PC-9 (cell line): Measurements from ENCODE around the gene HCAR3. TPM values are rescaled to one million over a fixed set of nuclear protein-coding genes. Genes with fewer than 3 reads are reported as not detected.
"Not testable (repeated sequence)": the region's sequence is repeated elsewhere in the genome, so short reads cannot be mapped to it uniquely, and the experiment has no call there.

Experiments
- BruUV-seq: library from RNA; stranded (reverse); fragments of 400-500 nt; replicated peaks from 2 replicates; lab custom pipeline; 2021; lab: Mats Ljungman, UMichigan
- CTCF ChIA-PET: fragments of 300-600 bp; sonication (Branson Sonifier 250); formaldehyde crosslinking; loops from one replicate; lab custom pipeline; 2022; ENCODE audit warnings: antibody characterized with exemption; lab: Charles Lee
- POLR2A ChIA-PET: fragments of 300-600 bp; sonication (Branson Sonifier 250); formaldehyde crosslinking; loops from one replicate; lab custom pipeline; 2022; ENCODE audit warnings: antibody characterized with exemption; ENCODE audit not compliant: unreplicated experiment; lab: Charles Lee
- DNase-seq, 2 experiments: peaks; one replicate each; pipeline versions ENCODE4 v3.0.0 to v3.0.0-alpha.2; 2015 to 2022; ENCODE audit warnings: mixed read lengths in 1 of 2
- H2AFZ ChIP-seq: fragments of 200-600 bp; sonication (generic); 2 replicates; pipeline ENCODE4 v1.8.1; 2017; ENCODE audit warnings: antibody characterized with exemption
- H3F3A ChIP-seq: fragments of 200-600 bp; sonication (generic); 2 replicates; pipeline ENCODE4 v1.8.1; 2017; ENCODE audit warnings: antibody characterized with exemption, mild to moderate bottlenecking, low read depth; ENCODE audit not compliant: insufficient read depth
- H3K27ac ChIP-seq: fragments of 200-600 bp; sonication (generic); 2 replicates; pipeline ENCODE4 v1.6.1; 2016; ENCODE audit warnings: mixed run types
- H3K27me3 ChIP-seq: fragments of 200-600 bp; sonication (generic); 2 replicates; pipeline ENCODE4 v1.6.1; 2016; ENCODE audit warnings: low read depth, mixed run types; ENCODE audit not compliant: insufficient read depth
- H3K36me3 ChIP-seq: fragments of 200-600 bp; sonication (generic); 2 replicates; pipeline ENCODE4 v1.6.1; 2016; ENCODE audit warnings: low read depth, mixed run types
- H3K4me1 ChIP-seq: fragments of 200-600 bp; sonication (generic); replicated peaks from 2 replicates; pipeline ENCODE4 v1.6.1; 2016; ENCODE audit warnings: mixed run types; ENCODE audit not compliant: insufficient read depth
- H3K4me2 ChIP-seq: fragments of 200-600 bp; sonication (generic); 2 replicates; pipeline ENCODE4 v1.6.1; 2017; ENCODE audit warnings: mixed run types
- H3K4me3 ChIP-seq: fragments of 200-600 bp; sonication (generic); 2 replicates; pipeline ENCODE4 v1.6.1; 2016; ENCODE audit warnings: mixed run types
- H3K79me2 ChIP-seq: fragments of 200-600 bp; sonication (generic); 2 replicates; pipeline ENCODE4 v1.6.1; 2017; ENCODE audit warnings: low read depth, mixed run types
- H3K9me2 ChIP-seq: fragments of 200-600 bp; sonication (generic); 2 replicates; pipeline ENCODE4 v1.8.1; 2017; ENCODE audit warnings: mild to moderate bottlenecking; ENCODE audit not compliant: insufficient read depth
- H3K9me3 ChIP-seq: fragments of 200-600 bp; sonication (generic); 2 replicates; pipeline ENCODE4 v1.8.1; 2016; ENCODE audit warnings: low read depth; ENCODE audit not compliant: insufficient read depth
- H4K20me1 ChIP-seq: fragments of 200-600 bp; sonication (generic); 2 replicates; pipeline ENCODE4 v1.8.1; 2017; ENCODE audit not compliant: insufficient read depth
- intact Hi-C: fragments of 100-400 bp; cut with micrococcal nuclease; formaldehyde crosslinking; loops from one replicate; pipeline ENCODE4 v1.10.0; 2022; ENCODE audit not compliant: unreplicated experiment
- total RNA-seq: library from RNA; stranded (reverse); gene quantifications from 2 replicates; pipeline ENCODE4 v1.2.3, GENCODE V29; 2021

The HCAR3 gene
- total RNA-seq, 1 experiment from 2014 or later: 0.44 TPM

DNA sequence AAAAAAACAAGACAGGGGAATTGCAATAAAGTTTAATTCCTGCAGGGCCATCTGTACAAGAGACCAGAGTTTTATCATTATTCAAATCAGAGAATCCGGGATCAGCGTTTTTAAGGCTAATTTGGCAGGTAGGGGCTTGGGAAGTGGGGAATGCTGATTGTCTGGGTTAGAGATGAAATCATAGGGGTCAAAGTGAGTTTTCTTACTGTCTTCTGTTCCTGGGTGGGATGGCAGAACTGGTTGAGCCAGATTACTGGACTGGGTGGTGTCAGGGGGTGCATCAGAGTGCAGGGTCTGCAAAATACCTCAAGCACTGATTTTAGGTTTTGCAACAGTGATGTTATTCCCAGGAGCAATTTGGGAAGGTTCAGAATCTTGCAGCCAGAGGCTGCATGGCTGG is 6.3 kb downstream of the HCAR3 start:
- intact Hi-C loops, H3K9me3 ChIP-seq, H4K20me1 ChIP-seq, H3K27me3 ChIP-seq, BruUV-seq, CTCF ChIA-PET, H3K36me3 ChIP-seq, H3K9me2 ChIP-seq, H2AFZ ChIP-seq, H3K79me2 ChIP-seq: not testable (repeated sequence)
- H3K4me2 ChIP-seq: peak overlapping the region; percentile 72
- H3F3A ChIP-seq: peaks cover 23% of the 10 kb centered on the region; the same call in 1 of the 2 replicates
- 0 out of 2 replicates have a peak overlapping the region, but pooled peaks have one; percentile 8 for H3K4me3 ChIP-seq
- peak overlapping the region; percentile 63 for H3K27ac ChIP-seq
- peak; percentile 63 to 80 for DNase-seq
- POLR2A ChIA-PET: interaction anchor here (0.6 kb wide), 1 partner anchor 105 kb away, joined by 8 read pairs; no protein-coding TSS in a partner anchor
- H3K4me1 ChIP-seq: peaks cover 43% of the 10 kb centered on the region

DNA sequence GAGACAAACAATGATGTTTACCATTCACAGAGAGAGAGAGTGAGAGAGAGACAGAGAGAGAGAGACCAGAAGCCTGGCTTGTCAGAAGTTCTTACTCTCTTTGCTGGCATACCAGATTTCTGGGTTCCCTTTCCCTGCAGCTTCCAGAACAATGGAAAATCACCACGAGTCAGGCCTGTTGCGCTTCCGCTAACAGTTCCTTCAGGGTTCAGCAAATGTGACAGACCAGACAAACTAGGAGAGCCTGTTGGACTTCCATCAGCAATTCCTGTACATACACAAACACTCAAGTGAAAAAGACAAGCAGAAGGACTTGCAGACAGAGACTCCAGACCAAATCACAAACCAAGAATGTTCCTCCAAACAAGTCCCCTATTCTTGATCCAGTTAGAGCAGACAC is 7.3 kb downstream of the HCAR3 start:
- H3K27me3 ChIP-seq, POLR2A ChIA-PET, H3K9me2 ChIP-seq, BruUV-seq, H3K9me3 ChIP-seq, H3K4me3 ChIP-seq, CTCF ChIA-PET, H3K79me2 ChIP-seq, H4K20me1 ChIP-seq, H2AFZ ChIP-seq, H3K36me3 ChIP-seq, DNase-seq, intact Hi-C loops: not testable (repeated sequence)
- H3K4me1 ChIP-seq: peaks cover 43% of the 10 kb centered on the region
- H3K4me2 ChIP-seq: peak overlapping the region; percentile 61
- H3F3A ChIP-seq: peaks cover 23% of the 10 kb centered on the region; the same call in 1 of the 2 replicates
- H3K27ac ChIP-seq: peak overlapping the region; percentile 60

DNA sequence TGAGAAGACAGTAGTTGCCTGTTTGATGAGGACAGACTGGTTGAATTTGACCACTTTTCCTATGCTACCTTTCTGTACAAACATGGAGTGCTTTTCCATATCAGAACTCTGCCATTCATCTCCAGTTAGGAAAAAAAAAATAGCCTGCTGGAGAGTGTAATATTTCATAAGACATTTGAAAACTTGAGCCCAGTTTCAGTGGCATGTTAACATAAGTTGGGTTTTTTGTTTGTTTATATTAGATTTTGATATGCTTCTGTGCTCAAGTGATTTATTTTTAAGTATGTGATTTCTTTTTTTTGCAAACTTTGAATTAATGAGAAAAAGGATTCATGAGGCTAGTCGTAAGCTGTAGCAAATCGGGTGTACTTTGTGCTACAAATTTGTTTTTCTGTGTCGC is 12.8 kb downstream of the HCAR3 start:
- POLR2A ChIA-PET, CTCF ChIA-PET, intact Hi-C loops, BruUV-seq, H3K9me2 ChIP-seq, H2AFZ ChIP-seq, H3K36me3 ChIP-seq, H3K4me3 ChIP-seq, H4K20me1 ChIP-seq, H3K9me3 ChIP-seq, H3K27me3 ChIP-seq, DNase-seq: not testable (repeated sequence)
- 0 out of 2 replicates have a peak overlapping the region, but pooled peaks have one; percentile 23 for H3K27ac ChIP-seq
- H3K4me2 ChIP-seq: peak overlapping the region; percentile 79
- peaks cover 16% of the 10 kb centered on the region; the same call in 1 of the 2 replicates for H3F3A ChIP-seq
- peaks cover 28% of the 10 kb centered on the region for H3K79me2 ChIP-seq
- H3K4me1 ChIP-seq: peaks cover 45% of the 10 kb centered on the region

DNA sequence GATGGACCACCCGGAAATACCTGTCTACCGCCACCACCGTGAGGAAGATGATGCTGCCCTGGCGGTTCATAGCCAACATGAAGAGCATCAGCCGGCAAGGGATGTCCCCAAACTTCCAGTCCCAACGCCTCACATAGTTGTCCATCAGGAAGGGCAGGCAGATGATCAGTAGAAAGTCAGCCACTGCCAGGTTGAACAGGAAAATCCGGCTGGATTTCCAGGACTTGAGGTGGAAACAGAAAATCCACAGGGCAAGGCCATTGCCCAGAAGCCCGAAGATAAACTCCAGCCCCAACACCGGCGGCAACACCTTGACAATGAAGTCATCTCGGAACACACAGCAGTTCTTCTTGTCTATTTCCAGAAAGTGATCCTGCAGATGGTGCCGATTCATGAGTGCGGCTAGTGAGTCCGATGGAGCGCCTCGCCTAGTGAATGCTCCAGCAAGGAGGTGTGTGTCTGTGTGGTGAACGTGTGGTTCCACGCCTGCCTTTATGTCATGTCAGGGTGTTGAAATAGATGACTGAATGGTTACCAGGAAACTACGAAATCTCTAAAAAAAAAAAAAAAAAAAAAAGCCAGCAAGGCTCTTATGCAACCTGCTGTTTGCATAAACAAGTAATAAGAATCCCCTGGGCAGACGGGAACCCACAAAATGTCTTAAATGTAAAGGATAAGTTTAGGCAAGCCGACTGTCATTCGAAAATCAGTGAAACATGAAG is 13.6 kb downstream of the HCAR3 start, which contains the start of gene HCAR2:
Gene HCAR2, minus strand, starts transcription at position 468 of the 722 bp plus-strand sequence. Its CDS starts 74 bp downstream, at position 394.
- H3K9me2 ChIP-seq, POLR2A ChIA-PET, H3K9me3 ChIP-seq, H4K20me1 ChIP-seq, BruUV-seq, CTCF ChIA-PET, H3K27me3 ChIP-seq, intact Hi-C loops, H3K36me3 ChIP-seq: not testable (repeated sequence)
- peak in 1 of 2 experiments; percentile 84 for DNase-seq
- Histone ChIP-seq H3K4me3 (peak within 1 kb of the TSS; percentile 45), H3K4me2 (peak within 1 kb of the TSS; percentile 79), H3K27ac (peak within 1 kb of the TSS; percentile 31), H3K79me2 (peaks cover 28% of the 10 kb centered on the region), H3F3A (peaks cover 13% of the 10 kb centered on the region; the same call in 1 of the 2 replicates), H2AFZ (peak within 1 kb of the TSS; percentile 61; the same call in 1 of the 2 replicates), H3K4me1 (peaks cover 49% of the 10 kb centered on the region)

DNA sequence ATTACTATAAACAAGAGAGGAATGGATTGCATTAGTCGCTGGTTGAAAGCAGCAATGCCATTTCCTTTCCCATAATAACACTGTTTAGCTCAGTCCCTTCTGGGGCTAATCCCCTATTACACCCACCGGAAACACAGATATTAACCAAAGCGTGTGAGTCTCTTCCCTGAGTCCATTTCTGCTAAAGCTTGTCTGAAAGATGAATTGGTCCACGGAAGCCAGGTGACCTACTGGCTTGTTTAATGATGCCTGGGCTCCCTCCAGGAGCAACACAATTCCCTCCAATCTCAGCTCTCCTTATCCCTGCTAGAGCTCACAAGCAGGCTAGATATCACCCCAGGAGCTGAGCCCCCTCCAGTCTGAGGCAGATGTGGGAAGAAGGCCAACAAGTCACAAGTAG is 15.1 kb downstream of the HCAR3 start:
- peaks cover 22% of the 10 kb centered on the region for H3K79me2 ChIP-seq
- DNase-seq, H4K20me1 ChIP-seq, intact Hi-C loops, H3K36me3 ChIP-seq, BruUV-seq, H3K27me3 ChIP-seq, POLR2A ChIA-PET, H2AFZ ChIP-seq, H3K9me2 ChIP-seq, H3K9me3 ChIP-seq, CTCF ChIA-PET: not testable (repeated sequence)
- peaks cover 21% of the 10 kb centered on the region for H3F3A ChIP-seq
- H3K27ac ChIP-seq: 0 out of 2 replicates have a peak overlapping the region, but pooled peaks have one; percentile 6
- peaks cover 47% of the 10 kb centered on the region for H3K4me1 ChIP-seq
- H3K4me2 ChIP-seq: peak overlapping the region; percentile 79
- H3K4me3 ChIP-seq: peak overlapping the region; percentile 32; the same call in 1 of the 2 replicates

DNA sequence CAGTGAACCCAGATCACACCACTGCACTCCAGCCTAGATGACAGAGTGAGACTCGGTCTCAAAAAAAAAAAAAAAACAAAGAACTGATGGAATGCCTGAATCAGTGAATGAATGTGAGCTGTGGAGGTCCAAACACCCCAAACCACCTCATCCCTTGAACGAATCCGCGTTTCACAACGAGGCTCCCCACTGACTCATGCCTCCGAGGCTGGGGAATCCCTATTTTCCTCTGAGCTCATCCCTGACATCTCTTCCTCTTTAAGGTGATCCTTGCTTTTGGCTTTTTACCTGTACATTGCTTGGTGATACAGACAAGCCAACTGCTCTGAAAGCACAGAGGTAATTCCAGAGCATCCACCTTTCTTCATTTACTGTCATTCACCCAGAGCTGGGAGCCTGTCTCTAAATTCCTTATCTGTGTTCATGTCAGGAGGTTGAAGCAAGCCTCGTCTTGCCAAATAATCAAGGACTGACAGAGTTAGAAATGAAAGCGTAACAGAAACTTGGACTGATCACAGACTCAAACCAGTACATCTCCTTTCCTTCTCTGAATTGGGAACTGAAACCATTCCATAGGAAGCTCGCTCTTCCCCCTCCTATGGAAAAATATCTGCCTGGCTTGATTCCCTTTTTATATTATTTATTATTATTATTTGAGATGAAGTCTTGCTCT is 16.4 kb downstream of the HCAR3 start:
- H3K36me3 ChIP-seq, H3K4me3 ChIP-seq, H2AFZ ChIP-seq, H3K27me3 ChIP-seq, H3K9me3 ChIP-seq, H3K9me2 ChIP-seq, CTCF ChIA-PET, H3K27ac ChIP-seq, BruUV-seq, H4K20me1 ChIP-seq, intact Hi-C loops, DNase-seq, POLR2A ChIA-PET: not testable (repeated sequence)
- H3F3A ChIP-seq: peaks cover 24% of the 10 kb centered on the region
- H3K4me1 ChIP-seq: peaks cover 49% of the 10 kb centered on the region
- peaks cover 22% of the 10 kb centered on the region for H3K79me2 ChIP-seq
- peak overlapping the region; percentile 36; the same call in 1 of the 2 replicates for H3K4me2 ChIP-seq
